GF-D8 (cell line): Measurements from ENCODE around the gene CGNL1.

Experiments
- DNase-seq: peaks from one replicate; lab custom pipeline; 2025; lab: John Stamatoyannopoulos, UW

CGNL1 gene

DNA sequence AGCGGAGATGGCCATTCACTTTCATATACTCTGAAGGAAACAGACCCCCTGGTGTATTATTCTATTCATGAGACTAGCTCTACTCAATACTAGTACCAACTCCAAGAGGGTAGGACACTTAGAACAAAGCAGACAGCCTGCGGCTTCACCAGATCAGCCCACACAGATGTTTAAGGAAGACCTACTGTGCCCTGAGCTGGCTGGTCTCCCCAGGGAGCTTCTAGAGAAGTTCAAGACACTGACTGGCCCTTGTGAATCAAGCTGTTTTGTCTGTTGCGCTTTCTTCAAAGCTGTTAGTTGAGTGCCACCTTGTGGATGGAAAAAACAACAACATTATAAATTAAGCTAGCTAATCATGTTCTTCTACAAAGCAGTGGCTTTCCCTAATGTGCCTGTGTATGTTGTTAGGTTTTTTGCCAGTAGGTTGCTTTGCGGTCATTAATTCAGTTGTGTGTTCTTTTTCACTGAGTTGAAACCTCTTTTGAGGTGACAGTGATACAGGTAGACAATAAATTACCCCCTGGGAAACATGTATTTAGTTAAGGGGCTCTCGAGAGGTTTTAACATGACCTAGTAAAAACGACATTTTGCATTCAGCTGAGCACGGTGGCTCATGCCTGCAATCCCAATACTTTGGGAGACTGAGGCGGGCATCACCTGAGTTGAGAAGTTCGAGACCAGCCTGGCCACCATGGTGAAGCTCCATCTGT, 151.2 kb downstream of the CGNL1 start:
- peak; percentile 62 for DNase-seq

DNA sequence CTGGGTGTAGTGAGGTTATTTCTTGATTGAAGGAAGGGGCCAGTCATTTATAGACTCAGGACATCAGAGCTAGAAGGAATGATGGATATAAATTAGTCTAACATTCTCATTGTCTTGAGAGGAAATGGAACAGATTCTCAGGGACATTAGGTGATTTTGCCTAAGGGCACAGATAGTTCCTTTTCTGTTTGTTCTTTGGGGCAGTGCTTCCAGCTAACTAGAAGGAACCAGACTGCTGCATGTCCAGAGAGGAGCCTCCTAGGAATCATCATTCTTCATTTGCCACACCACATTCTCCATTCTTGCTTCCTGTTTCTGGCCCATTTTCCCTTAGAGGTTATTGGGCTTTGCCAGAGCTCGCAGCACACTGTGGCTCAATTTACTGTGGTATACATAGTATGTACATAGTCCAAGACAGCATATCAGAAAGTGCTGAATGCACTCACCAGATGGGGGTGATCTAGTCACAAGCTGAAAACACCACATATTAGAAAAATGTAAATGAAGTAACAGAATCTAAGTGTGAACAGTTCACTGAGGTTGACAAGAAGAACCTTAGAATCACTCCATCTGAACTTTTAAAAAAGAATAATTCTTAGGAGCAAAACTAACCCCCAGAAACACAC, 152.7 kb downstream of the CGNL1 start:
- DNase-seq, result no peak

DNA sequence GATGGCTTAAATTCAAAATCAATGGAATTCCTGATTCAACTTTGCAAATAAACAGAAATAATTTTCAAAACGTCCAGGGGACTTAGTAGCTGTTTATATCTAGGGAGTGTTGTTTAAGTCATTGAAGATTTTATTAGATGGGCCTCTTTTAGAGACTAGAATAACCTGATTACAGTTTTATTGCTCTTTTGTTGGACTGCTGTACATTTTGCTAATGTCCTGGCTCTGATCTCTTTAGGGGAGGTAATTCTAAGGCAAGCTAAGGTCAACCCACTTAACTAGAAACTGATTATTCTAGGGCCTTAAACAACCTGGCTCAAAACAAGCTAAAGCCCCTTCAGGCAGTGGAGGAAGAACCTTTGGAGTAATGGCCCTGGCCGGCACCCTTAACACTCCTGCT, 153.4 kb downstream of the CGNL1 start:
- no peak for DNase-seq

DNA sequence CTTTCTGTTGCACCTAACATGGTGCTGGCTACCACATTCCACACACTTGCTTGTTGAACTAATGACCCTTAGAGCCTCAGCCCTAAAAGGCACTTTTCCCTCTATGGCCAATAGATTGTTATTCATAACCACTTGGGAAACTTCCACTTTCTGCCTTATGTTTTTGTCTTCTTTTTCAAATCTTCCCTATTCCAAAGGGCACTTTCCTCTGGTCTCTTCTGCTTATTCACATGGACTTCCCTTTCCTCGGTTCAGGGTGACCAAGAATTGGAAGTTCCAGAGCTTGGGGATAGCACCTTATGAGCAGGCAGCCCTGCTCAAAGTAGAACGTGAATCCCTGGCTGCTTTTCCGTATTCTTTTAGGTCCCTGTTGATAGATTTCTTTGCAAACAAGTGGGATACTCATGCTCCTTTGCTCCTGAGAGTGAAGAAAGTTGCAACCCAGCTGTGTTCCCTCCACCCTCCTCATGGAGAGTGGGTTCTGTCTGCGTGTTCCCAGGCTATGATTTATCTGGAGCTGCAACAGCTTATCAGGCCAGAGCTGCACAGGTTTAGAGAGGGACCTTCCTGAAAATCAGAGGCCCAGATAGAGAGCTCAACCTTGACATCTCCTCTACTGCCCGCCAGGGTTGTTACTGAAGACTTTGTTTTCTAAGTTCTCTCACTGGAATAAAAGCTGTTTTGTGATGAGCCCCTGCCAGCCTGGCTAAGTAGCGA, 156.6 kb downstream of the CGNL1 start:
- DNase-seq, result no peak

DNA sequence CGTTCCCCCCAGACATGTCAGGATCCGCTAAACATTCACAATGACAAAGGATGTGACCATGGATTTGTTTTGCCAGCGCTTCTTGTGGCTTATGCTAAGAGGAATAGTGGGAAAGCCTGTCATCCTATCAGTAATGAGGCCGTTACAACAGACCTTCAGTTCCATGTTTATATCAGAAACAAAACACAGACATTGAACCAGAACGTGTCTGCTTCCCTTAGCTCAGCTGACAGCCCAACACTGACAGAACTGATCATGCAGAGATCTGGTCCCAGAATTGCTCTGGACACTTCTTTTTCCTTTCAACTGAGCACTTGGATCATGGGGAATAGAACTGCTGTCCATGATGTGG, 157.1 kb downstream of the CGNL1 start:
- no peak for DNase-seq

DNA sequence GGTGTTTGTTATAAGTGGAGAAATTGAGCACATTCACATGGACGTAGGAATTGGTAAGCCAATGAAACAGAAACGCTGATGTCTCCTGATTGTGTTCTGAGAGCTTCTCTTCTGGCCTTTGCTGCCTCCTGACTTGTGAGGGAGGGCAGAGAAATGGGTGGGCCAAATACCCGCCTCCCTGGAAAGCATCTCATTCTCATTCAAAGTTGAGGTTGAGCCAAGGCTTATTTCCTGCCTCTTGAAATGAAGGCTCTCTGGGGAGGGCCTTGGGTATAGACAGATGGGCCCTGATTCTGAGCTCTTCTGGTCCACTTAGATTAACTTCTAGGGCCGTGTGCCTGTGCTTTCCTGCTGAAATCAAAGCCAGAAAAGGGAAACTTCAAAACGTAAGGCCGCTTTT, 158.0 kb downstream of the CGNL1 start:
- no peak for DNase-seq

DNA sequence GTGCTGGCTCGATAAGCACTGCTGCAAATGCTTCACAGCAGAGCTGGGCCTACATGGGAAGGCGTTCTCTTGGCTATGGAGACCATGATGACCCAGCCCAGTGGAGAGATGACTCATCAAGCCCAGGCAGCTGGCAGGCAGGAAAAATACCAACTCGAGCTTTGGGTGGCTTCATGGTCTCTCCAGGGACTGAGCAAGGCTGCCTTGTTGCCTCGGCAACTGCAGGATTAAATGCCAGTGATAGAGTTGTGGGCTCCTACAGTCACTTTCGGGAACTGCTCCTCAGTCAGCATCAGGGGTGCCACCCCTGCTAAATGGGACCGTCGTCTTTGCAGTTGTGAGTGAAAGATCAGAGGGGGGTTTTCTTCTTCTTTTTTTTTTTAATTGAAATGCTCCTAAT, 160.8 kb downstream of the CGNL1 start:
- no peak for DNase-seq

DNA sequence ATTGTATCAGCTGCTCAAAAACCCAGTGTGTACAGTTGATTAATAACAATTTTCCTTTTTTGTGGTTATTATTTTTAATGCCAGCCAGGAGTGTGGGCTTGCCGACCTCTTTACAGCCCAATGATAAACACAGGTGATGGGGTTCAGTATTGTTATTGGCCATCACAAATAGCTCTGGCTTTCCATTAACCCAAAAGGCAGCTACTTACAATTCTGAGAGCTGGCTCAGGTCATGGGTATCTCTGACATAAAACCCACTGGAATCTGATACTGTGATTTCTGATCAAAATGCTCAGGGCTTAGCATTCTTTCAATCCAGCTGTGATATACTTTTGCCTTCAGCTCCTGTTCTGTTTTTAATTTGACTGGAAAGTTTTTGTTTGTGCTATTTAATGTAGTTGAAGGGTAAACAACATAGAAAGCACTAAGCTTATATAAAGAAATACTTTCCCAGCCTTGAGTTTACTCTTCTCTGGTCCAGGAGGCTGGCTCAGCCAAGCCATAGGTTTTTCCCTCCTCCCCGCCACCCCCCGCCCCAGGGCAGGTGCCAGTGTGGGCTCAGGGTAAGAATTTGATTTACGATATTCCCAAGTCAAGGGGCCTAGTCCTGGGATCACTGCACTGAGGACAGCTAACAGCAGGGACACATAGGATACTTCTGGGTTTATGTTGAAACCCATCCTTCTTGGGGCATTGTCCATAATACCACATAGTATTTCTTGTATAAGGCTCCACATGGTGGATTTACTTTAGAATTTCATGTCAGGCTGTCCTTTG, 161.4 kb downstream of the CGNL1 start:
- no peak for DNase-seq

DNA sequence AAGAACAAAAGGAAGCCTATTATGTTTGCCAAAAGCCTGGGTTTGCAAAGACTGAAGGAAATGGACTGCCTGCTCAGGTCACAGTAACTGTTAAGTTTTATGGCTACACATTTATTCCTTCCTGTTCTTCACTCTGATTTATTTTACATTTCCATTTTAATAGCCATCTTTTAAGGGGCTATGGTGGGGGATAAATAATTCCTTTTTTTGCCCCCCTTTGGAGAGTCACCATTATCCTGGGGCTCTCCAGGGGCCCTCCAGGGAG, 161.9 kb downstream of the CGNL1 start:
- no peak for DNase-seq

DNA sequence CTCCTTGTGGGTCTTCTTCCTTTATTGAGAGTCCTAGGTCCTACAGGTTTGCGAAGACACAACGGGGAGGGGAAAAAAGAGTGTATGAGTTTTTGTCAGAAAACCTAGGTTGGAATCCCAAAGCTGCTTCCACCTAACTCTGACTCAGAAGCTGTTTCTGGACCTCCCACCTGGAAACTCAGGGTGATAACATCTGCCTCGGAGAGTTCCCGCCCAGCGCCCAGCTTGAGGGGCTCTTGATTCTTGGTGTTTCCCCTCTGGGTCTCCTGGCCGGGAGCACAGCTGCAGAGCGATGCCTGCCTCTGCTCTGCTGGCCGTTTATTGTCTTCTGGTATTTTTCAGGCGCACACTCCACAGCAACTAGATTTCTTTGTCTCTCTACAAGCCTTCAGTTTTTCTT, 162.5 kb downstream of the CGNL1 start:
- DNase-seq, result no peak

DNA sequence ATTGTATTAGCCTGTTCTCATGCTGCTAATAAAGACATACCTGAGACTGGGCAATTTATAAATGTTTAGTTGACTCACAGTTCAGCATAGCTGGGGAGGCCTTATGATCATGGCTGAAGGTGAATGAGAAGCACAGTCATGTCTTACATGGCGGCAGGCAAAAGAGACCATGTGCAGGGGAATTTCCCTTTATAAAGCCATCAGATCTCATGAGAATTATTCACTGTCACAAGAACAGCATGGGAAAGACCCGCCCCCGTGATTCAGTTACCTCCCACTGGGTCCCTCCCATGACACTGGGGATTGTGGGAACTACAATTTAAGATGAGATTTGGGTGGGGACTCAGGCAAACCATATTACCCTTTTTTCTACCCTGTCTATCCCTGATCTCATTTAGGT, 163.9 kb downstream of the CGNL1 start:
- no peak for DNase-seq

DNA sequence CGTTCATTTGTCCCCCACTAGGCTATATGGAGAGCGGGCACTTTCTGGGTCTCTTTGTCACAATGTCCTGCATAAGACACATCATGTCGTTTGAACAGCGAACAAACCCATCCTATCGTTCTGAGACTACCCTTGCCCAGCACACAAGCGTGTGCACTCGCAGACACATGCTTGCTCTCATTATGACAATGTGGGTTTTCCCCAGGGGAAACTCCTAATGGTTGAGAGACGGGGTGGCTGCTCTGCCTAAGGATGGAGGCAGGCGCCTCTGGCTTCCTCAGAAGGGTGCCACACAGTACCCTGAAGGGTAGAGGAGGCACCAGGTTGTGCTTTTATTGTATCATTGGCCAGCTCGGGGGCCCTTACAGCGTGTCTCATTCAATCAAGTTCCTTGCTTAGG, 164.4 kb downstream of the CGNL1 start:
- DNase-seq, result no peak

DNA sequence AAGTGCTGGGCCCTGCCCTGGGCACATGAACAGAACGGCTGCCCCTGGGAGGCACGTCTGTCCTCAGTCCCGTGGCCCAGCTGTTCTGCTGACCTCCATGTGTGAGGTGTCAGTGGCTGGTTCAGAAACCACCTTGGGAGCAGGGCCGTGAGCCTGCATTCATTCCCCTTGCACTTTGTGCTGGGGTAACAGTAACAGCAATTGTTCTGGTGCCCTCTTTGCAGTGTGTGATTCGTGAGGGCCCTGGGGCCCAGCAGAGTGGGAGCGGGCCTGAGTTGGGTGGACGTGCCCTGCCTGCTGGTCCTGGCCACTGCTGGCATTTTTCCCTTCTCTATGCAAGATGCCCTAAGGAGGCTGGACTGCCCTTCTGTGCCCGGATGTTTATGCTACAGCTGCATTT, 165.0 kb downstream of the CGNL1 start:
- no peak for DNase-seq

DNA sequence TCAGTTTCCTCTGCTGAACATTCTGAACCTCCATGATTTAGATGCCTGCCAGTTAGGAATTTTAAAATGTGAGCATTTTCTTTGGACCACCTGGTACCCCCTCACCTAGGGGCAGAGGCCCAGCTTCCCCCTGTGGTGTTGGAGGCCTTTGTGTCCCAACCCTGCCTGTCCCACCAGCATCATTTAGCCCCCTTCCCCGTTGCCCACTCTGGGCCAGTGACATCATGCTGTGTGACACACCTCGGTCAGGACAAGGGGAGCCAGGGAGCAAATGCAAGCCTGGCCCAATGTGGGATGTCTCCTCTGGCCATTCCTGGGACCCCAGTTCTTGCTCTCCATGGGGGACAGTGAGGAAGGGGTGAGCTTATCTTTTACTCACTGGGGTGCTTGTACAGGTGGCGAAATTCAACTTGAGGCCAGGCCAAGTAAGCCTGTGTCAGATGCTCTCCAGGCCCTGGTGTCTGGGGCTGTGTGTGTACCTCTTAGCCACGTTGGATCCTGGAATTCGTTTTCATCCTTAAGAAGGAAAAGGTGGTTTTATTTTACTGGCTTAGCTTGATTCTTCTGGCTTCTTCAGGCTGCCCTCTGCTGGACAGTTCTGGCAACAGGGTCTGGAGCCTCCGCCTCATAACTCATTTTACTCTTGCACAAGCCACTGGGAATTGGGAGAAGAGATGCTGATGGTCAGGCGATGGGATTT, 165.7 kb downstream of the CGNL1 start:
- DNase-seq, result no peak

DNA sequence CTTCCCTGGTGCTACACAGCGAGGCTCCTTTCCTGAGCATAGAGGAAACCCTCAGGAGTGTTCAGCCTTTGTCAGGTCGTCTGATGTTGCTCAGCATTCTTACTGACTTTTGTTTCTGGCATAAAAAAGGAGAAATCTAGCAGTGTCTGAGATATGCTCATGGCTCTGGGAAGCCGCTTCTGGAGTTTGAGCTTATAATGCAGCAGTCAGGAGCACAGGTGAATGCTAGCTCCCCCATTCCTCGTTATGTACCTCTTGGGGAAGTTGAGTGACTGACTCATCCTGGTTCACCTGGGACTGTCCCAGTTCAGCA, 166.2 kb downstream of the CGNL1 start:
- DNase-seq, result no peak

DNA sequence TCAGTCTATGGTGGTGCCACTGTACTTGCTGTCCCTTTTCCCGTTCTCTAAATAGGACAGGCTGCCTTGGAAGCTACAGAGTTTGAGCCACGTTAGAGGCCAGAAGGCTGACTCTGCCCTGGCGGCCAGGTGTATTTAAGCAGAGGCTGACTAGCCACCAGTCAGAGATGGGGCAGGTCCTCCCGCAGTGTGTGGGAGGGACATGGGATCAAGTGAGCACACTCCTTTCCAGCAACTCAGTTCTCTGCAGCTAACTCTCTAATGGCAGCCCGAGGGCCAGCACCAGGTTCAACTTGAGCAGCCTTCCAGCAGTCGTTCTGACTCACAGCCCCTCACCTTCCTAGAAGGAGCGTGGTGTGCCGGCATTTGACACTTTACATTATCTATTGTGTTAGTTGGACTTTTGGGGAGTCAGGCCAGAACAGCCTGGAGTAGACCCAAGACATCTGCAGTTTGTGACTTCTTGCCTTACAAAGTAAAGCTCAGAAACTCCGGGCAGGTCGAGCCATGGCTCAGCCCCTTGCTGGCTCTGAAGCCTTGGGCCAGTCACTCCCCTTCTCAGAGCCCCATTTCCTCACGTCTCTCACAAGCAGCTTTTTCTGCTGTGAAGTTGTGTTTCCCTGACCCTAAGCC, 168.7 kb downstream of the CGNL1 start:
- no peak for DNase-seq

DNA sequence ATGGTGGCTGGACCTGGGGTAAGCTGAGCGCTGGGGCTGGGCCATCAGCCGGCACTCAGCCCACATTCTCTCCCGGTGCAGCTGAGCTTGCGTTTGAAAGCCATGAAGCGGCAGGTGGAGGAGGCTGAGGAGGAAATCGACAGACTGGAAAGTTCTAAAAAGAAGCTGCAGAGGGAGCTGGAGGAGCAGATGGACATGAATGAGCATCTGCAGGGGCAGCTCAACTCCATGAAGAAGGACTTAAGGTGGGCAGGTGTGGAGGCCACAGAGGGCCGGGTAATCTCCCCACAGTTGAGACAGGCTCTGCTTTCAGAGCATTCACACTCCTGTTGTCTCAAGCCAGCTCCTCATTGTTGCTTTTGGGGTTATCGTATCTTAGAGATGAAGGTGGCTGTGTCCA, 169.7 kb downstream of the CGNL1 start:
- no peak for DNase-seq

DNA sequence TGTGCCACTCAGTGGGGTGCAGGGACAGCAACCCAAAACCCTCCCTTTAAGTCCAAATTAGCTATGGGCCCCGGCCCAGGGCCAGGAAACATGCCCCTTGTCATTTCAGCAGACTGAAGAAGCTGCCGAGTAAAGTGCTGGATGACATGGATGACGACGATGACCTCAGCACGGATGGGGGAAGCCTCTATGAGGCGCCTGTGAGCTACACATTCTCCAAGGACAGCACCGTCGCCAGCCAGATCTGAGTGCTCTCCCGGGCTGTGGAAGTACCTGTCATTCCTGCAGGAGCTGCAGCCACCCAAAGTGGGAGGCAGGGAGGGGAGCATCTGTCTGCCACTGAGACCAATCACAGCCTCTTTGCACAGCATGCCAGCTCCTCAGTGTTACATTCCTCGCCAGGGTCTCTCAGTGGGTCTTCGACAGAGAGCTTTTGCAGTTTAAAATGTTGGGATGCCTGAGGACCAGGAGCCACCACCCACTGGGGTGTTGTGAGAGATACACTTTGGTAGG, 171.0 kb downstream of the CGNL1 start:
- no peak for DNase-seq

DNA sequence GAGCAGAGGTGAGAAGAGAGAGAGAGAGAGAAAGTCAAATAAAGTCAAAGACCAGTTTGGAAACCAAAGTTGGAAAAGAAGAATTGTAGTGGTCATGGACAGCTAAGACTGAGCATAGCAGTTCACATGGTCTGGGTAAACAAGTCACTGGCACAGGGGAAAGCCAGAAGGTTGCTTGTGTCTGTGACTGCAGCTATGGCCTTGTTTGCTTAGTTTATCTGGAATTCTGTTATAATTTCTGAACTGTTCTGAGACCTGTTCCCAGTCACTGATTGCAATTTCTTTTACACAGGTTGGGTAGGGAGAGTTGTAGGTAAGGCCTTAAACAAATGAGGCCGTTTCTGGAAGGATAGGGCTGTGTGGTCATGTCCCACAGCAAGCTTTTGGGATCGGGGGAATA, 172.0 kb downstream of the CGNL1 start:
- no peak for DNase-seq

DNA sequence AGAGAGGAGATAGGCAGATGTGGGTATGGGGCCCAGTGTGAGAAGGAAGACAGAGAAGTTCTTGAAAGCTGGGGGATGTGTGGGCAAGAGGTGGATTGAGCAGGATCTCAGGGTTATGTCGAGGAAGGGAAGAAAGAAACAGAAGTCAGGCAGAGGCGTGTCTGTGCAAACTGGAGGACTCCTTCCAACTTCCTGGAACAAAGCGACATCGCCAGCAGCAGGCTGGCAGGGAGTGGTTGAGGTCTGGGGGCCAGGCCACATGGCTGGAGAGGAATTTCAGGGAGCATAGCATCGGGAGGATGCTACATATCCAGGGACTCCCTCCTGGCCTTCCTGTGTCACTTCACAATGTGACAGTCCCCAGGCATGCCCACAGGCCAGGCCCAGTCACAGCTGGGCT, 172.5 kb downstream of the CGNL1 start:
- DNase-seq, result no peak

DNA sequence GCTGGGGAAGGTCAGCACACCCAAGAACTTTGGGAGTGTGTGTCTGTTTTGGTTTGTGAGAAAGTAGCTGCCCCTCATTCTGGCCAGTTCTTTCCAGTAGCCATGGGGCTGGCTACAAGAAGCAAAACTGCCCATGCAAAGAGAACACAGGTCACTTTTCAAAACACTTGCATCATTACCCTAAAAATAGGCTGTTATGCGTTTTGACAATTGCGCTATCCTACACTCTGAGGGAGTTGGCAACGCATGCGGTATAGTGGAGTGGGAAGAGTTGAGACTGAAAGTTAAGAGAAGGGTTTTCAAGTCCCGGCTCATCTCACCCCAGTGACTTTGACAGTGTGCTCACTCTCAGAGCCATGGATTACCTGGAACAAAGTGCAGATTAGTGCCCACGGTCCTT, 173.6 kb downstream of the CGNL1 start:
- no peak for DNase-seq

DNA sequence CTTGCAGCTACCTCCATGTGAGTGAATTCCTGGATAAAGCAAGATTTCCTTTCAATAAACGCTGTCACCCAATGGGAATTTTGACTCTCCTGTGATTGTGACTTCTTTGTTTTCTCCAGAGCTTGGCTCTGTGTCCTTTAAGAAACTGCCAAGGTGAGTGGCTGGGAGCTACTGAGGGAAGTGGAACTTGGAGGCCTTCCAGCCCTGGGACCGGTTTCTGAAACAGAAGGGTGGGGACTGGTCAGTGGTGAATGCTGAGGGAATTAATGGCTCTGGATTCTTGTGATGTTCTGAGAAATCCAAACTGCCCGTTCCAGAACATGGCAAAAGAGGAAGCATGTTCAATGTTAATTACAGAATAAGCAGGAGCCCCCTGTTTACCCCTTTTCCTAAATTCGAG, 174.3 kb downstream of the CGNL1 start:
- DNase-seq, result no peak
